ENCODE data around the gene SERPING1.
A peak's percentile ranks its signal among the peaks of the same experiment; 100 is the strongest.

DNA sequence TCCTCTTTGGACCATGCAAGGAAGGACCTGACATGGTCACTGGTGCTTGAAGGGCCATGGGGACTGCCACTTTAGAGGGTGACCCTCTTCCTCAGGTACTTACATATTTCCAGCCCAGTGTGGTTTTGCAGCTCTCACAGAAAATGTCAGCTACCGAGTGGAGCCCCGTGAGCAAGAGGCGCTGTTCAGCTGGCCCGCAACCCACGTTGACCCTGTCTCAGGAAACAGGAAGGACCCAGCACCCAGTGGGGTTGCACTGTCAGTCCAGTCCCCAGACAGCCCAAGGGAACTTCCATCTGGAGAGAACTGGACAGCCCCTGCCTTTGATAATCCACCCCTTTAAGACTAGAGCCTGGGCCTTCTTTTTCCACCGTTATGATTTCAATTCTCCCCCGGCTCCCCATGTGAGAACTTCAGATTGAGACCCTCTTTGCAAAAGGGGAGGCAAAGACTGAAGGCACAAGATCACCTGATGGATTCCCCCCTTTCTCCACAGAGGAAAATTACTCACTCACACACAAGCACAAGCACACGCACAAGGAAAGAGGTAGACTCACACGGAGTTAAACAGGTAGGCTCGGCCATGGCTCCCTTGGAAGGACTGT is 48.8 kb downstream of the SERPING1 start:
- TF ChIP-seq, protein P1, sequence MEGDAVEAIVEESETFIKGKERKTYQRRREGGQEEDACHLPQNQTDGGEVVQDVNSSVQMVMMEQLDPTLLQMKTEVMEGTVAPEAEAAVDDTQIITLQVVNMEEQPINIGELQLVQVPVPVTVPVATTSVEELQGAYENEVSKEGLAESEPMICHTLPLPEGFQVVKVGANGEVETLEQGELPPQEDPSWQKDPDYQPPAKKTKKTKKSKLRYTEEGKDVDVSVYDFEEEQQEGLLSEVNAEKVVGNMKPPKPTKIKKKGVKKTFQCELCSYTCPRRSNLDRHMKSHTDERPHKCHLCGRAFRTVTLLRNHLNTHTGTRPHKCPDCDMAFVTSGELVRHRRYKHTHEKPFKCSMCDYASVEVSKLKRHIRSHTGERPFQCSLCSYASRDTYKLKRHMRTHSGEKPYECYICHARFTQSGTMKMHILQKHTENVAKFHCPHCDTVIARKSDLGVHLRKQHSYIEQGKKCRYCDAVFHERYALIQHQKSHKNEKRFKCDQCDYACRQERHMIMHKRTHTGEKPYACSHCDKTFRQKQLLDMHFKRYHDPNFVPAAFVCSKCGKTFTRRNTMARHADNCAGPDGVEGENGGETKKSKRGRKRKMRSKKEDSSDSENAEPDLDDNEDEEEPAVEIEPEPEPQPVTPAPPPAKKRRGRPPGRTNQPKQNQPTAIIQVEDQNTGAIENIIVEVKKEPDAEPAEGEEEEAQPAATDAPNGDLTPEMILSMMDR (conservative IDR thresholded peaks at IDR 0.05 in 1 of 2, IDR thresholded peaks at IDR 0.05 in 1 of 2; ENCODE audit: low read depth in 1 of 2, low read length in 2 of 2): no peak
- peak; percentile 48 for TF ChIP-seq EZH2 (IDR thresholded peaks at IDR 0.05; ENCODE audit: low read length, missing control alignments)

All from fibroblast of lung (primary cell).